GM12865 (cell line): Measurements from ENCODE around the gene CABLES2.

Experiments used
- DNase-seq: peaks from one replicate; pipeline ENCODE4 v3.0.0; 2010; ENCODE audit warnings: low read depth
- H3K4me3 ChIP-seq: 2 replicates; pipeline ENCODE4 v1.5.1; 2011; ENCODE audit warnings: mild to moderate bottlenecking, low read depth, low read length, control low read depth
- CTCF ChIP-seq: IDR thresholded peaks from 2 replicates; pipeline ENCODE4 v1.5.1; 2011; ENCODE audit warnings: low read length, control low read depth, low read depth, inconsistent platforms; ENCODE audit not compliant: insufficient read depth; ENCODE audit errors: missing control alignments

Gene CABLES2

GRCh38 chr20:62401331-62401779 is 5.7 kb downstream of the CABLES2 start:
- no peak for DNase-seq
- no peak overlapping the region for H3K4me3 ChIP-seq
- TF ChIP-seq CTCF, result no peak

GRCh38 chr20:62400541-62400940 is 6.5 kb downstream of the CABLES2 start:
- no peak overlapping the region for H3K4me3 ChIP-seq
- no peak for TF ChIP-seq CTCF

GRCh38 chr20:62400021-62400420 is 7.1 kb downstream of the CABLES2 start:
- no peak overlapping the region for H3K4me3 ChIP-seq
- DNase-seq, result no peak

More at GRCh38 chr20:62400541-62400940, 6.5 kb downstream of the CABLES2 start:
- no peak for DNase-seq

GRCh38 chr20:62398120-62398821 is 8.8 kb downstream of the CABLES2 start:
- TF ChIP-seq CTCF, result no peak
- no peak overlapping the region for H3K4me3 ChIP-seq
- DNase-seq, result no peak

More at GRCh38 chr20:62400021-62400420, 7.1 kb downstream of the CABLES2 start:
- no peak for TF ChIP-seq CTCF

- TF ChIP-seq CTCF, result no peak
- DNase-seq, result no peak
- H3K4me3 ChIP-seq, result no peak overlapping the region
Observed at GRCh38 chr20:62396367-62397239, 10.5 kb downstream of the CABLES2 start.

GRCh38 chr20:62395311-62396242 is 11.5 kb downstream of the CABLES2 start:
- H3K4me3 ChIP-seq, result no peak overlapping the region
- no peak for TF ChIP-seq CTCF
- no peak for DNase-seq
